DND-41 (cell line): ENCODE results near the gene PHYH.
"Not testable (repeated sequence)": the region's sequence is repeated elsewhere in the genome, so short reads cannot be mapped to it uniquely, and the experiment has no call there.

ENCODE experiments used
- ATAC-seq: fragments of 200-7000 bp; cut with Tn5 transposase; 3 replicates; pipeline ENCODE4 v1.9.1; 2021; ENCODE audit warnings: low read depth; ENCODE audit not compliant: insufficient read depth
- DNase-seq: peaks from one replicate; pipeline ENCODE4 v3.0.0-alpha.2; 2020
- H2AFZ ChIP-seq: 2 replicates; pipeline ENCODE4 v1.6.0; 2012; ENCODE audit warnings: low read depth, low read length
- H3K27ac ChIP-seq: 2 replicates; pipeline ENCODE4 v1.5.1; 2012; ENCODE audit warnings: low read length, inconsistent platforms
- H3K27me3 ChIP-seq: fragments of 200-600 bp; sonication (generic); 2 replicates; pipeline ENCODE4 v1.6.0; 2012; ENCODE audit warnings: low read length, mild to moderate bottlenecking, inconsistent platforms; ENCODE audit not compliant: insufficient read depth, poor library complexity
- H3K36me3 ChIP-seq: 2 replicates; pipeline ENCODE4 v1.5.1; 2012; ENCODE audit warnings: low read length, inconsistent platforms; ENCODE audit not compliant: insufficient read depth
- H3K4me1 ChIP-seq: 2 replicates; pipeline ENCODE4 v1.5.1; 2012; ENCODE audit warnings: mild to moderate bottlenecking, low read length; ENCODE audit not compliant: insufficient read depth
- H3K4me2 ChIP-seq: 2 replicates; pipeline ENCODE4 v1.6.0; 2012; ENCODE audit warnings: mild to moderate bottlenecking, moderate library complexity, low read length, inconsistent platforms; ENCODE audit not compliant: insufficient read depth
- H3K4me3 ChIP-seq, 2 experiments: fragments of 200-600 bp in 1 of 2; shearing (Covaris generic) in 1 of 2; 2 replicates each; pipeline ENCODE4 v1.5.1; 2012 to 2016; ENCODE audit warnings: inconsistent platforms in 2 of 2, low read length in 2 of 2, mild to moderate bottlenecking in 2 of 2, low read depth in 1 of 2, moderate library complexity in 1 of 2
- H3K79me2 ChIP-seq: 2 replicates; pipeline ENCODE4 v1.6.0; 2012; ENCODE audit warnings: low read length, inconsistent platforms; ENCODE audit not compliant: insufficient read depth
- H3K9ac ChIP-seq: 2 replicates; pipeline ENCODE4 v1.6.0; 2012; ENCODE audit warnings: low read depth, mild to moderate bottlenecking, inconsistent platforms, low read length, moderate library complexity
- H3K9me3 ChIP-seq: 2 replicates; pipeline ENCODE4 v1.5.1; 2012; ENCODE audit warnings: low read length, moderate library complexity, mild to moderate bottlenecking, inconsistent platforms; ENCODE audit not compliant: insufficient read depth, severe bottlenecking
- H4K20me1 ChIP-seq: 2 replicates; pipeline ENCODE4 v1.6.0; 2012; ENCODE audit warnings: low read length; ENCODE audit not compliant: insufficient read depth
- EZH2 ChIP-seq: IDR thresholded peaks from 3 replicates; pipeline ENCODE4 v1.6.1; 2012; ENCODE audit warnings: borderline replicate concordance, low read depth, mild to moderate bottlenecking, moderate library complexity, low read length, inconsistent platforms; ENCODE audit not compliant: severe bottlenecking
- TF ChIP-seq, protein P1 (sequence below): IDR thresholded peaks from 2 replicates; pipeline ENCODE4 v1.5.1; 2012; ENCODE audit warnings: borderline replicate concordance, low read length, moderate library complexity, mild to moderate bottlenecking; ENCODE audit not compliant: poor library complexity, severe bottlenecking; ENCODE audit errors: extremely low read depth

PHYH gene

DNA sequence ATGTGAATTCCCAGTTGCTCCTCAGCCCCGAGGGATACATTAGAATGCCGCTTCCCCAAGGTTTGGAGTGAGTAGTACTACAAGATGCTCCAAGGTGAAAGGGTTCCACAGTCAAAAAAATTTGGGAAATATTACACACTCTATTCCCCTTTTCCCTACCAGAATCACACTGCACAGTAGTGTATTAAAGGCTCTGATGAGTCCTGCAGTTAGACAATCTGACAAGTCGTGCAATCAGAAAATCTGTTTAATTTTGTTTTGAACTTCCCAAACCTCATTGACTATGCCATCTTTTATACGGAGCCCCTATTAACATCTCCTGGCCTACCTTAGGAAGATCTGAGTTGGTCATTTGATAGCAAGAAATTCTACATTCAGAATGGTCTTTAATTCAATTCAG is 52.1 kb downstream of the PHYH start:
- H3K4me1 ChIP-seq = no peaks in the 10 kb centered on the region
- H3K4me3 ChIP-seq = no peak overlapping the region
- no peaks in the 10 kb centered on the region for H3K9me3 ChIP-seq
- no peaks in the 10 kb centered on the region for H4K20me1 ChIP-seq
- H3K9ac ChIP-seq = no peak overlapping the region
- no peaks in the 10 kb centered on the region for H3K36me3 ChIP-seq
- no peak for TF ChIP-seq EZH2
- TF ChIP-seq, protein P1, sequence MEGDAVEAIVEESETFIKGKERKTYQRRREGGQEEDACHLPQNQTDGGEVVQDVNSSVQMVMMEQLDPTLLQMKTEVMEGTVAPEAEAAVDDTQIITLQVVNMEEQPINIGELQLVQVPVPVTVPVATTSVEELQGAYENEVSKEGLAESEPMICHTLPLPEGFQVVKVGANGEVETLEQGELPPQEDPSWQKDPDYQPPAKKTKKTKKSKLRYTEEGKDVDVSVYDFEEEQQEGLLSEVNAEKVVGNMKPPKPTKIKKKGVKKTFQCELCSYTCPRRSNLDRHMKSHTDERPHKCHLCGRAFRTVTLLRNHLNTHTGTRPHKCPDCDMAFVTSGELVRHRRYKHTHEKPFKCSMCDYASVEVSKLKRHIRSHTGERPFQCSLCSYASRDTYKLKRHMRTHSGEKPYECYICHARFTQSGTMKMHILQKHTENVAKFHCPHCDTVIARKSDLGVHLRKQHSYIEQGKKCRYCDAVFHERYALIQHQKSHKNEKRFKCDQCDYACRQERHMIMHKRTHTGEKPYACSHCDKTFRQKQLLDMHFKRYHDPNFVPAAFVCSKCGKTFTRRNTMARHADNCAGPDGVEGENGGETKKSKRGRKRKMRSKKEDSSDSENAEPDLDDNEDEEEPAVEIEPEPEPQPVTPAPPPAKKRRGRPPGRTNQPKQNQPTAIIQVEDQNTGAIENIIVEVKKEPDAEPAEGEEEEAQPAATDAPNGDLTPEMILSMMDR = no peak
- H3K4me2 ChIP-seq = no peak overlapping the region
- no peak overlapping the region for H3K27ac ChIP-seq
- no peaks in the 10 kb centered on the region for H3K27me3 ChIP-seq
- ATAC-seq (no peak), DNase-seq (no peak)
- H2AFZ ChIP-seq = no peak overlapping the region
- no peaks in the 10 kb centered on the region for H3K79me2 ChIP-seq

DNA sequence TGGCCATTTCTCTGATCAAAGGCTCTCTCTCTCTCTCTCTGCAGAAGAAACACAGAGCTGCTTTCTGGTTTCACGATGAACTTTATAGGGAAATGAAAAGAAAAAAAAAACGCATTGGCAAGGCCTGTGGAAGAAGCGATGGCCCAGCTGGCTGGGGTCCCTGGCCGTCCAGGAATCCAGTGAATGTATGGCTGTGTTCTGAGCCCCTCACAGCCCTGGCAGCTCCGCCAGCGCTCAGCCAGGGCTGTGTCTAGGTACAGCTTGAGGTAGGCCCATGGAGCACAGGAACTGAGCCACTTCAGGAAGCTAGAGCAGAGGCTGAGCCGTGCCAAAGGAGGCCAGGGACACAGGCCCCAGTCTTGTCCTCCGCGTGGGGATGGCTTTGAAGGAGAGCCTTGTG is 52.6 kb downstream of the PHYH start:
- Histone ChIP-seq H3K27ac (no peak overlapping the region), H3K9ac (no peak overlapping the region), H3K4me1 (no peaks in the 10 kb centered on the region), H3K79me2 (no peaks in the 10 kb centered on the region), H3K9me3 (no peaks in the 10 kb centered on the region), H4K20me1 (no peaks in the 10 kb centered on the region), H3K4me2 (no peak overlapping the region), H3K36me3 (no peaks in the 10 kb centered on the region), H3K27me3 (no peaks in the 10 kb centered on the region), H3K4me3 (no peak overlapping the region), H2AFZ (no peak overlapping the region)
- TF ChIP-seq EZH2 = no peak
- TF ChIP-seq, protein P1 = no peak
- DNase-seq (no peak), ATAC-seq (no peak)

DNA sequence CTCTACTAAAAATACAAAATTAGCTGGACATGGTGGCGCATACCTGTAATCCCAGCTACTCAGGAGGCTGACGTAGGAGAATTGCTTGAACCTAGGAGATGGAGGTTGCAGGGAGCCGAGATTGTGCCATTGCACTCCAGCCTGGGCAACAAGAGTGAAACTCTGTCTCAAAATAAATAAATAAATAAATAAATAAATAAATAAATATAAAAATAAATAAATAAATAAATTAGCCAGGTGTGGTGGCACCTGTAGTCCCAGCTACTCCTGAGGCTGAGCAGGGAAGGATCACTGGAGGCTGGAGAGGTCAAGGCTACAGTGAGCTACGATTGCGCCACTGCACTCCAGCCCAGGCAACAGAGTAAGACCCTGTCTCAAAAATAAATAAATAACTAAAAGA is 57.6 kb downstream of the PHYH start:
- not testable (repeated sequence) for H3K4me2 ChIP-seq, H3K4me1 ChIP-seq, H3K36me3 ChIP-seq, H4K20me1 ChIP-seq, H3K9me3 ChIP-seq, H3K27me3 ChIP-seq, H3K27ac ChIP-seq, ATAC-seq, H3K79me2 ChIP-seq, H3K4me3 ChIP-seq, DNase-seq, H3K9ac ChIP-seq, H2AFZ ChIP-seq

DNA sequence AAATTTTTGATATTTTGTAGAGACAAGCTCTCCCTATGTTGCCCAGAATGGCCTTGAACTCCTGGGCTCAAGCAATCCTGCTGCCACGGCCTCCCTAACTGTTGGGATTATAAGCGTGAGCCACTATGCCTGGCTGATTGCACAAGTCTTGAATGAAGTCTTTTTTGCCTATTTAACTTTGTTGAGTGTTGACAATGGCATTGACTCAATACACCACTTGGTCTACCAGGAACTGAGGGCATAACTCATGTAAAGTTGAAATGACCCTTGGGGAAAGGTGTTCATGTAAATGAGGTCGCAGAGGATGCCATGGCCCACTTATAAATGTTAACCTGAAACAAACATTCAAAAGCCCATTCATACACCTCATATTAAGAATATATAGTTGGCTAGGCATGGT is 58.3 kb downstream of the PHYH start:
- DNase-seq (no peak), ATAC-seq (no peak)
- Histone ChIP-seq H3K4me2 (no peak overlapping the region), H3K36me3 (no peaks in the 10 kb centered on the region), H3K4me3 (no peak overlapping the region), H3K9ac (no peak overlapping the region), H3K4me1 (no peaks in the 10 kb centered on the region), H2AFZ (no peak overlapping the region), H3K27ac (no peak overlapping the region), H3K79me2 (no peaks in the 10 kb centered on the region), H3K9me3 (no peaks in the 10 kb centered on the region), H3K27me3 (no peaks in the 10 kb centered on the region), H4K20me1 (no peaks in the 10 kb centered on the region)
- TF ChIP-seq EZH2 = no peak
- TF ChIP-seq, protein P1 = no peak
